Suprapubic skin (tissue), 3 donors: Measurements from ENCODE around the gene SRPRA.

ENCODE experiments used
- CTCF ChIP-seq, 2 donors: fragments of 200-600 bp in 1 of 2; fragments of 450-650 bp in 1 of 2; sonication (generic) in 1 of 2; IDR thresholded peaks; one replicate each; pipeline ENCODE4 v1.5.1; 2016 to 2019; ENCODE audit warnings: antibody characterized with exemption in 2 of 2, mild to moderate bottlenecking in 1 of 2, moderate library complexity in 1 of 2
- POLR2A ChIP-seq, 2 donors: fragments of 450-650 bp; IDR thresholded peaks; one replicate each; pipeline ENCODE4 v1.6.1; 2017; ENCODE audit warnings: antibody characterized with exemption in 2 of 2, mild to moderate bottlenecking in 2 of 2, moderate library complexity in 2 of 2

- TF ChIP-seq CTCF (IDR thresholded peaks at IDR 0.05) (no peak), POLR2A (IDR thresholded peaks at IDR 0.05) (no peak)
Measured at GRCh38 chr11:126225295-126225665, 43.4 kb downstream of the SRPRA start.
